Ramos (cell line): ENCODE data around the gene SMIM21.

Source experiments
- in situ Hi-C: fragments of 300-500 bp; cut with MboI; formaldehyde crosslinking; loops from one replicate; pipeline ENCODE4 v1.14.3; 2022; ENCODE audit warnings: low sequenced_read_pairs; ENCODE audit not compliant: unreplicated experiment

The SMIM21 gene

GRCh38 chr18:75429975-75430374, 2.5 kb upstream of the SMIM21 start:
- in situ Hi-C loops: no loop called here

GRCh38 chr18:75428490-75428889, 987 bp upstream of the SMIM21 start:
- in situ Hi-C loops: no loop called here

GRCh38 chr18:75422341-75422910, 5.1 kb downstream of the SMIM21 start:
- in situ Hi-C loops: no loop called here

- in situ Hi-C loops: no loop called here
Observed at GRCh38 chr18:75421656-75422055, 5.8 kb downstream of the SMIM21 start.

GRCh38 chr18:75418293-75419005, 9.1 kb downstream of the SMIM21 start:
- in situ Hi-C loops: no loop called here

- in situ Hi-C loops: no loop called here
Observed at GRCh38 chr18:75410611-75411010, 16.9 kb downstream of the SMIM21 start.

GRCh38 chr18:75409806-75410205, 17.7 kb downstream of the SMIM21 start:
- in situ Hi-C loops: no loop called here

- in situ Hi-C loops: no loop called here
Observed at GRCh38 chr18:75408554-75409506, 18.7 kb downstream of the SMIM21 start.

GRCh38 chr18:75407468-75408437, 19.8 kb downstream of the SMIM21 start:
- in situ Hi-C loops: no loop called here

- in situ Hi-C loops: no loop called here
Observed at GRCh38 chr18:75406491-75407445, 20.7 kb downstream of the SMIM21 start.

GRCh38 chr18:75405351-75405750, 22.2 kb downstream of the SMIM21 start:
- in situ Hi-C loops: no loop called here

- in situ Hi-C loops: no loop called here
Observed at GRCh38 chr18:75400366-75400765, 27.1 kb downstream of the SMIM21 start.

- in situ Hi-C loops: no loop called here
Observed at GRCh38 chr18:75395137-75395536, 32.4 kb downstream of the SMIM21 start.

- in situ Hi-C loops: no loop called here
Observed at GRCh38 chr18:75393721-75394120, 33.8 kb downstream of the SMIM21 start.

- in situ Hi-C loops: no loop called here
Observed at GRCh38 chr18:75392226-75392578, 35.3 kb downstream of the SMIM21 start.

GRCh38 chr18:75391279-75392225, 36.0 kb downstream of the SMIM21 start:
- in situ Hi-C loops: no loop called here

- in situ Hi-C loops: no loop called here
Observed at GRCh38 chr18:75390854-75391253, 36.6 kb downstream of the SMIM21 start.

- in situ Hi-C loops: no loop called here
Observed at GRCh38 chr18:75384144-75384543, 43.4 kb downstream of the SMIM21 start.
